Fibroblast of skin of right biceps (primary cell): Measurements from ENCODE around the gene KLHL24.
"Not testable (repeated sequence)": the region's sequence is repeated elsewhere in the genome, so short reads cannot be mapped to it uniquely, and the experiment has no call there.

ENCODE experiments used
- DNase-seq: peaks from one replicate; pipeline ENCODE4 v3.0.0-alpha.2; 2013

KLHL24 gene

DNA sequence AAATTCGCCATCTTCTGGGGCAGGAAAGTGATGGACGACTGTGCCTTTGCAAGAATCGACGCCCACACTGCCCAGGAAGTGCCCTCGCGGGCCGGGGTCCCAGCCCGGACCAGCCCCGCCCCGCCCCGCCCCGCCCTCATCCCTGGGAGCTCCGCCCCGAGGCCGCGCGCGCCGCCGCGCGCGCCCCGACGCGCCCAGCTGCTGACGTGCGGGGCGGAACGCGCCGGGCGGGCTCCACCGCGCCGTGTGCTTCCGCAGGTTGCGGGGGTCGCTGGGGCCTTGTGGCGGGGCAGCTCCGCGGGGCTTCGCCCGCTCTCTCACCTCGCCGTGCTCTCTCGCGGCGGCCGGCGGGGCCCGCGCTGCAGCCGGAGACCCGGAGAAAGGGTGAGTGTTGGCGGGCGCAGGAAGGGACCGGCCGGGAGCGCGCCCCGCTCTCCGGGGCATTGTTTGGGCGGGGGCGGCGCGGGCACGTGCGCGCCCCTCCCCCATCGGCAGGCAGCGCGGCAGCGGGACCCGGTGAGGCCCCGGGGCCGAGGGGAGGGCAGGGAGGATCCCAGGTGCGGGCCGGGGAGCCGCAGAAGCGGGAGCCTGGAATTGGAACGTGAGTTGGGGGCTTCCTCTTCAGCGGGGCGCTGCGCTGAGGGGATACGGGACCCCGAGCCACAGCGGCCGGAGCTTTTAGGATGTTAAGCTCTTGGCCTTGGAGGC is 62.3 kb downstream of the KLHL24 start, which contains the start of gene YEATS2:
Gene YEATS2, plus strand, starts transcription at position 188 of the 708 bp plus-strand sequence. CDS start 17,366 bp downstream, outside the sequence.
- peak; percentile 78 for DNase-seq

DNA sequence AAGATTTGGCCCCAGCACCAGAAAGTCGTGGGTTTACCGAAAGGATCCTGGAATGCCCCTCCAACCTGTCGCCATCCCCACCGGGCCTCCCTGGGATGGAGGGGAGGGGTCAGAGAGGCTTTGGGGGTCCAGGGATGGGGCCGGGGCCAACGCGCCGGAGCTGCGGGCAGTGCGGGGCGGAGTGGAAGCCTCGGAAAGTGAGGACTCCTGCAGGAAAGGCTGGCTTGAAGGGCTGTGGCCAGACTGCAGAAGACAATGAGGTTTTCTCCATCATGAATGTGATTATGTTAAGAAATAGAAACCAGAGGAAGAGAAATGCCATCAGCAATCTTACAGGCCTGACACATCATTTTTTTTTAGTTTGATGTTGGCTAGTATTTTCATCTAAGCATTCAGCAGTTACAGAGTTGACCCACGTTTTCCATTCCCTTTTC is 62.9 kb downstream of the KLHL24 start:
- peak; percentile 31 for DNase-seq

DNA sequence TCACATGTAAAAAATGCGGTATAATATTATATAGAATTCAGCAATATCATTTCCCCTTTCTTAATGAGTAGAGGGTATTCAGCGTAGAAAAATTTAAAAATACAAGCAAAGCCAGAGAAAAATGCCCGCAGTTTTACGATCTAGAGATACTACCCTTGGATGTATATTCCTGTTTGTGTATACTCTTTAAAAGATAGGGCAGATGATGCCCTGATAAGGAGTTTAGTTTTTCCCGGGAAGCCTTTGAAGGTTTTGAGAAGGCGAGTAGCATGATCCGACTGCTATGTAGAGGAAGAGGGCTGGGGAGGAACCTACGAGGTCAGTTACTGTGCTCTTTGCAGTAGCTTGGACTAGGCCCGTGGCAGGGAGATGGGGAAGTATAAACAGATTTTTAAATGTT is 63.3 kb downstream of the KLHL24 start:
- peak; percentile 27 for DNase-seq

DNA sequence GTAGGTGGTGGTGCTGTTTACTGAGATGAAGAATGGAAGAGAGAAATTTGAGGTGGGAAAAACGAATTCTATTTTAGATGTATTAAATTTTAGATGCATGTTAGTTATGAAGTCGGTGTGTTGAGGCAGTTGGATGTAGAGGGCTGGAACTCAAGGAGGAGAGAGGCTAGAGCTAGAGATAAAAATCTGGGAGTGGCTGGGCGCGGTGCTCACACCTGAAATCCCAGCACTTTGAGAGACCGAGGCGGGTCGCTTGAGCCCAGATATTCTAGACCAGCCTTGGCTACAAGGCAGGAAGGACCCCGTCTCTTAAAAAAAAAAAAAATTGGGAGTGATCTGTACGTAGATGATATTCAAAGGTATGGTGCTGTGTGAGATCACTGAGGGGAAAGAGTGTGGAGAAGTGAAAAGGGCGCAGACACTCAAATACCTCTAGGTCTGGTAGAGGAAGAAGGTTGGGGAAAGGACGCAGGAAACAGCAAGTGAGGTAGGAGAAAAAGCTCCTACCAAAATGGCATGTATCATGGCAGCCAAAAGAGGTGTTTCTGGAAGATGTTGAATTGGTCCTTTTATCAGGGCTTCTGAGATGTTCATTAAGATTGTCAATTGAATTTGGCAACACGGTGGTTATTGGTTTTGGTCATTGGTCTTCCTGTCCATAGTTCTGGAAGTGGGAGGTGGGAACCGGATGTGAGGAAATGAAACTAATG is 64.0 kb downstream of the KLHL24 start:
- no peak for DNase-seq

DNA sequence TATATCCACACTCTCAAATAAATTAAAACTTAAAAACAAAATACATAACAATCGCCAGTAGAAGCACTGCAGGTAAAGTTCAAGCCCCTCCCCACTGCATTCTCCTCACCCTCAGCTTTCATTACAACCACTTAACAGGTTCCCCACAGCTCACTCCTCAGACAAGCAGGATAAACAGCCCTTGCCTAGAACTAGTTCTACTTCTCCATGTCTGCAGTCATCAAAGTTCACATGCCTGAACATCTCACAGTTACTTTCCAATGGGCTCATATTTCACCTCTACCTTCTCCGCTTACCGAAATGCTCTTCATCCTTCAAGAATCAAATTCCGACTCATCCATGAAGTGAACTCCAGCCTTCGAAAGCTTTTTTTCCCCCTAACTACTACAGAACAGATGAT is 66.3 kb downstream of the KLHL24 start:
- no peak for DNase-seq

DNA sequence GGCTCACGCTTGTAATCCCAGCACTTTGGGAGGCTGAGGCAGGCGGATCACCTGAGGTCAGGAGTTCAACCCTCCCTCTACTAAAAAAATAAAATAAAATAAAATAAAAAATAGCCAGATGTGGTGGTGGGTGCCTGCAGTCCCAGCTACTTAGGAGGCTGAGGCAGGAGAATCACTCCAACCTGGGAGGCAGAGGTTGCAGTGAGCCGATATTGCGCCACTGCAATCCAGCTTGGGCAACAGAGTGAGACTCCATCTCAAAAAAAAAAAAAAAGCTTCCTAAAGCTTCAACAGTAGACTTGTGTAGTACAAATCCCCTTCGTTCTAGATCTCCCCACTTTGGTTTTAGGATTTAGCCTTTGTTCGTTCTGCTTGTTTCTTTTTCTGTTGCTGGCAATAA is 68.5 kb downstream of the KLHL24 start:
- DNase-seq = not testable (repeated sequence)

DNA sequence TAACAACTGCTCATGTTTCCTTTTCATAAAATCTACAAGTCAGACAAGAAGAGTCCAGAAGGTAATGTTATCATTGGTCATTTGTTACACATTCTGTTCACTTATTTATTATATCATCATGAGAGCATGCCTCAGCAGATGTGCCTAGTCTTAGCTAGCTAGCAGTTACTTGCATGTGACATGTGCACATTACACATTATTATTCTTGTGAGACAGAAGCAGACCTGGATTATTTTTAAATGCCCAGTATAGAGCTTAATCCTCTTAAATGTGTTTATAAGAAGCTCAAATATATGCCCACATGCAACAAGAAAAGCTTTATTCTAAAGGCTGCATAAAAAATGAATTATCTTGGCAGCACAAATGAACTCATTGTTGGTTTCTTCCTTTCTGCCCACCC is 74.8 kb downstream of the KLHL24 start:
- no peak for DNase-seq

DNA sequence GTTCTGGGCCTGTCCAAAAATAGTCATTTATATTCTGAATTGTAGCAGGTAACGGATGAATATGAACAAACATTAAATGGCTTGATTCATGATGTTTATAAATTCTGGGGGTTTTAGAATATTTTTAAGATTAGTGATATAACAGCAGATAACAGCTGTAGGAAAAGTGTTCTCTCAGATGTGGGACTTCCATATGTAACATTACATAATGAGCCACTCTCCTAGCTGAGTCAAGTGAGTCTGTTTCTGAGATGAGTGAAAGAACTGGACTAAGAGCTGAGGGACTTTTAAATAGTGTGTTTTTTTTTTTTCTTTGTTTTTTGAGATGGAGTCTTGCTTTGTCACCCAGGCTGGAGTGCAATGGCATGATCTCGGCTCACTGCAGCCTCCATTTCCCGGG is 76.1 kb downstream of the KLHL24 start:
- DNase-seq = no peak

DNA sequence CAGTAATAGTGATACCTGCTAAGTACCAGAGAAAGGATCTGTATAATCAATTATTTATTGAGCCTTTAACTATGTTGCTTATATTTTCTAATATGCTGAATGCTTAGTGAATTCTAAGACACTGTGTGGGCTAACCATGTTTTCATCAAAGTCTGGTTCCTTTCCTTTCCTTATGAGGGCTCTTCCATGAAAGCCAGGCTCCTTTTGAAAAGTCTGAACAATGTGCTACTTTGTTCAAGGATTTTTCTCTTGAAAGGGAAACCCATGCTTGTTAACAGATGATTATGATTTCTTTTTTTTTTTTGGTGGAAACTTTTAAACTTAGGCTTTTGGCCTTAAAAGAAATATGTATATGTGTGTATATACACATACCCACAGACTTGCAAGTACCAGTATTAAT is 79.2 kb downstream of the KLHL24 start:
- no peak for DNase-seq

DNA sequence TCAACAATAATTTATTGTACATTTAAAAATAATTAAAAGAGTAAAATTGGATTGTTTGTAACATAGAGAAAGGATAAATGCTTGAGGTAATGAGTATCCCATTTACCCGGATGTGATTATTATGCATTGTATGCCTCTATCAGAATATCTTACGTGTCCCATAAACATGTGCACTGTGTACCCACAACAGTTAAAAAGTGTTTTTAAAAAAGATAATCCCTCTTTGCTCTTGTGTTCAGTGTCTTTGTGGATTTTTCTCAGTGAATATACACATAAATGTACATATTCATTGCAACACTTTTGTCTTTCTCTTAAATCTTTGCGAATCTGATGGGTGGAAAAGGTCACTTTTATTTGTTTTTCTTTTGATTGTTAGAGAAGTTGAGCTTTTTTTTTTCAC is 82.6 kb downstream of the KLHL24 start:
- no peak for DNase-seq

DNA sequence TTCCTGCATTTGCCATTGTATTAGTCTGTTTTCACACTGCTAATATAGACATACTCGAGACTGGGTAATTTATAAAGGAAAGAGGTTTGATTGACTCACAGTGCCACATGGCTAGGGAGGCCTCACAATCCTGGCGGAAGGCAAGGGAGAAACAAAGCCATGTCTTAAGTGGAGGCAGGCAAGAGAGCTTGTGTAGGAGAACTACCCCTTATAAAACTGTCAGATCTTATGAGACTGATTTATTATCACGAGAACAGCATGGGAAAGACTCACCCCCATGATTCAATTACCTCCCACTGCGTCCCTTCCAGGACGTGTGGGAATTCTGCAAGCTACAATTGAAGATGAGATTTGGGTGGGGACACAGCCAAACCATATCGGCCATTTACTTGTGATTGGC is 90.0 kb downstream of the KLHL24 start:
- DNase-seq = no peak

DNA sequence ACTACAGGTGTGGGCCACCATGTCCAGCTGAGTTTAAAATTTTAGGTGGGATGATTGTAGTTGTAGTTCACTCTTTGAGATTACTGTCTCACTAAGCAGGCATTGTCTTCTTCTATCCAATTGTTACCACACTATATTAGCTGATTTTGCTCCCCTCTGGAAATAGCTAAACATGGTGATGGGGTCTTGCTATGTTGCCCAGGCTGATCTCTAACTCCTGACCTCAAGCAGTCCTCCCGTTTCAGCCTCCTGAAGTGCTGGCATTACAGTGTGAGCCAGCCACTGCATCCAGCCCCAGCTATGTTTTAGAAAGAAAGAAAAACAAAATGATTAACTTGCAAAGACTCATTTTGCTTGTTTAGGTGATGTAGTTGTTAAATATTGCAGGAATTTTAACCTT is 92.8 kb downstream of the KLHL24 start:
- DNase-seq = no peak

DNA sequence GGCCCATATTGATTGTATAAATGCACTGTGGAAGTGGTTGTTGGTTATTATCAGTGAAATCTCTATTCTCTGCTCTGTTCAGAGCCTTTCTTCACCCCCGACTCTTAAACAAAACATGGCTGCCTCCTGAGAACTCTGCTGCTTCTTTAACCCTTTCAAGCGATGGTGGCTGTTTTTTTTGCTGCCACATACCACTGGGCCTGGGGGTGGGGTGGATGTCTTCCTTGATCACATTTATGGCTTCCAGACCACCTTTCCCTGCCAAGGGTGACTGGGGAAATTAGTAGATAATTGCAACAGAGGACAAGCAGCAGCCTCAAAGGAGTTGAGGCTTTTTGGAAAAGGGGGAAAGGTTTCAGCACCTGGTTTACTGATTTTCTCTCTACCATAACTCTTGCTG is 94.9 kb downstream of the KLHL24 start:
- DNase-seq = no peak

DNA sequence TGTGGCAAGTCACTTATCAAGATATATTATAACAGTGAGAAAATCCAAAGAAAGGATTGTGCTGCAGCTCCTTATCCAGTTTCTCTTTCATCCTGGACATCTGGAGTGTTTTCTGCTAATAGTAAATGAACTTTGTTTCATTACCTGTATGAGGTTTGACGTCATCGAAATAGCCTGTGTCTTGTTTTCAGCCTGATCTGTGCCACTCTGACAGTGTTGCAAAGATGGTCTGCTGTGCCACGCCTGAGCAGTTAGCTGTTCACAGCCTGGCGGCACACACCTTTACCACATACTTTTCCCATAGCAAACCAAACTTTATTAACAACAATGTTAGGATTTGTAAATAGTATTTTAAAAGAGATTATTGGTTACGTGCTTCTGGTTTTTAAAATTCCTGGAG is 96.2 kb downstream of the KLHL24 start:
- no peak for DNase-seq

DNA sequence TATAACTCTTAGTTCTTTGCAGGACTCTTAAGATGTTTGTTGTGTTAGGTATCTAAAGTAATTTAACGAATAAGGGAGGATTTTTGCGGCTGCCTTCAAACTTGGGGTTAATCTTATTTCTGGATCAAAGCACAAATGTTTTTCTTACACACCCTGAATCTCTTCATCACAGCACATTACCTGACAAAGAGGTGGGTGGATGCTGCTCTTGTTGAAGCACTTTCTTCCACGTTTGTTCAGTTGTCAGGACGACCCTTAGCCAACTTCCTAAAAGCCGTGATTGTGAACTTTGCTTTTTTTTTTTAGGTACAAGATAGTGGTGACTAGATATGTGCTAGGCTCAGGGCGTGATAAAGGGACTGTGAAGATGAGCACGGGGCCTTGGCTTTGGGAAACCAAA is 98.1 kb downstream of the KLHL24 start:
- DNase-seq = no peak
